PC-3 (cell line): ENCODE data around the gene ABCA2.

ENCODE experiments used
- EZH2 ChIP-seq: fragments of 300-600 bp; sonication (generic); IDR thresholded peaks from one replicate; pipeline ENCODE4 v1.6.1; 2017; ENCODE audit warnings: antibody characterized with exemption, mild to moderate bottlenecking, low read length; ENCODE audit not compliant: unreplicated experiment
- TF ChIP-seq, protein P1 (sequence below): fragments of 300-600 bp; sonication (generic); conservative IDR thresholded peaks from 2 replicates; pipeline ENCODE4 v1.5.1; 2017; ENCODE audit warnings: antibody characterized with exemption, low read depth, mild to moderate bottlenecking, low read length

GRCh38 chr9:137050570-137050969 lies 22.5 kb upstream of the ABCA2 start:
- TF ChIP-seq, protein P1, sequence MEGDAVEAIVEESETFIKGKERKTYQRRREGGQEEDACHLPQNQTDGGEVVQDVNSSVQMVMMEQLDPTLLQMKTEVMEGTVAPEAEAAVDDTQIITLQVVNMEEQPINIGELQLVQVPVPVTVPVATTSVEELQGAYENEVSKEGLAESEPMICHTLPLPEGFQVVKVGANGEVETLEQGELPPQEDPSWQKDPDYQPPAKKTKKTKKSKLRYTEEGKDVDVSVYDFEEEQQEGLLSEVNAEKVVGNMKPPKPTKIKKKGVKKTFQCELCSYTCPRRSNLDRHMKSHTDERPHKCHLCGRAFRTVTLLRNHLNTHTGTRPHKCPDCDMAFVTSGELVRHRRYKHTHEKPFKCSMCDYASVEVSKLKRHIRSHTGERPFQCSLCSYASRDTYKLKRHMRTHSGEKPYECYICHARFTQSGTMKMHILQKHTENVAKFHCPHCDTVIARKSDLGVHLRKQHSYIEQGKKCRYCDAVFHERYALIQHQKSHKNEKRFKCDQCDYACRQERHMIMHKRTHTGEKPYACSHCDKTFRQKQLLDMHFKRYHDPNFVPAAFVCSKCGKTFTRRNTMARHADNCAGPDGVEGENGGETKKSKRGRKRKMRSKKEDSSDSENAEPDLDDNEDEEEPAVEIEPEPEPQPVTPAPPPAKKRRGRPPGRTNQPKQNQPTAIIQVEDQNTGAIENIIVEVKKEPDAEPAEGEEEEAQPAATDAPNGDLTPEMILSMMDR: no peak
- no peak for TF ChIP-seq EZH2
